Left ventricle myocardium inferior (tissue), 1 donor: ENCODE measurements around the gene POLDIP2. TPM values are rescaled to one million over a fixed set of nuclear protein-coding genes. Genes with fewer than 3 reads are reported as not detected.

Experiments
- DNase-seq: peaks from one replicate; pipeline ENCODE4 v3.0.0-alpha.2; 2020
- H3K27ac ChIP-seq: fragments of 200-600 bp; replicated peaks from 2 replicates; pipeline ENCODE4 v1.8.0; 2021
- H3K27me3 ChIP-seq: fragments of 200-600 bp; 2 replicates; pipeline ENCODE4 v1.8.0; 2021; ENCODE audit warnings: low read depth
- H3K36me3 ChIP-seq: fragments of 200-600 bp; 2 replicates; pipeline ENCODE4 v1.8.0; 2021
- H3K4me1 ChIP-seq: fragments of 200-600 bp; 2 replicates; pipeline ENCODE4 v1.8.0; 2021
- H3K4me3 ChIP-seq: fragments of 200-600 bp; 2 replicates; pipeline ENCODE4 v1.8.0; 2021; ENCODE audit warnings: mild to moderate bottlenecking, moderate library complexity
- H3K9me3 ChIP-seq: fragments of 200-600 bp; replicated peaks from 2 replicates; pipeline ENCODE4 v1.8.0; 2021
- intact Hi-C: fragments of 100-400 bp; cut with micrococcal nuclease; formaldehyde crosslinking; loops from one replicate; pipeline ENCODE4 v1.11.0; 2022
- total RNA-seq: library from RNA; stranded (reverse); fragmentation: NEBNext Ultra II Directional; extraction: Animal tissue kit (Norgen Biotek cat#: 25700); gene quantifications from one replicate; pipeline ENCODE4 v1.2.1, GENCODE V29; 2021
- TF ChIP-seq, protein P1 (sequence below): fragments of 200-600 bp; IDR thresholded peaks from 2 replicates; pipeline ENCODE4 v1.8.0; 2021; ENCODE audit warnings: antibody characterized with exemption, mild to moderate bottlenecking, borderline replicate concordance
- donor health status: DM: no; HTN: yes; CAD: no; lungs with severe emphysema.

The POLDIP2 gene
- total RNA-seq, 1 donor from 2014 or later: 154 TPM

DNA sequence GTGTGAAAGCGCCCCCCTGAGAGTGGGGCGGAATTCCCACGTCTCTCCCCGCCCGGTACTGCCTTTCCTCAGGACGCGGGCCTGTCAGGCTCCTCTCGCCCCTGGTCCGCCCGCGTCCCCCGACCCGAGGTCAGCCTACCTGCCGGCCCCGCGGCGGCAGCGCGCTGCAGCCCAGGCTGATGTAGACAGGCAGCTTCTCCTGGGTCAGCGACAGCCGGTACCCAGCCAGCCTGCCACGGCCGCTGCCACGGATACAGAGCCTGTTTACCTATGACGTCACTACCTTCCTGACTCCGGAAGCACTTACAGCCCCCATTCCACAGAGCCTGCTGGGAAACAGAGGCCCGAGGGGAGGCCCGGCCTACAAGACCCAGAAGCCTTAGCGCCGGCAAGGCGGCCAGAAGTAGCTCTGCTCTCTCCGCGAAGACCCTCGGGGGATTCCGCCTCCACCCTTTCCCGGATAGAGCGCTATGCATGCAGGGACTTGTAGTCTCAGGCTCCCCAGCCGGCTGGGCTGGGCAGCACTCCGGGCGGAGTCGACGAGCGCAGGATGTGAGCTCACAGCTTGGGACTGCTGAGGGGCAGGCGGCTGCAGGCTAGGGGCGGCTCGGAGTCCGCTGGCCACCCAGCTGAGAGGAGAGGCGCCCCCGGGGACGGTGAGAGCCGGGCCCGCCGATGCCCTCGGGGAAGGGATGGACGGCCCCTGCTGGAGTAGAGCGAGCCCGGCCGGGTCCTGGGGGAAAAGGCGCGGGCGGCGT lies 21.9 kb downstream of the POLDIP2 start, which contains the start of the genes IFT20 and TNFAIP1:
Gene IFT20, minus strand, starts transcription at position 272 of the 758 bp plus-strand sequence. CDS start 3,487 bp downstream, outside the sequence.
Gene TNFAIP1, plus strand, starts transcription at position 561 of the 758 bp plus-strand sequence. CDS start 3,761 bp downstream, outside the sequence.
- no peaks in the 10 kb centered on the region for H3K9me3 ChIP-seq
- no peaks in the 10 kb centered on the region for H3K27me3 ChIP-seq
- intact Hi-C loops: no loop called here
- peaks cover 32% of the 10 kb centered on the region for H3K36me3 ChIP-seq
- peaks cover 71% of the 10 kb centered on the region for H3K4me1 ChIP-seq
- peak; percentile 99 for DNase-seq
- TF ChIP-seq, protein P1, sequence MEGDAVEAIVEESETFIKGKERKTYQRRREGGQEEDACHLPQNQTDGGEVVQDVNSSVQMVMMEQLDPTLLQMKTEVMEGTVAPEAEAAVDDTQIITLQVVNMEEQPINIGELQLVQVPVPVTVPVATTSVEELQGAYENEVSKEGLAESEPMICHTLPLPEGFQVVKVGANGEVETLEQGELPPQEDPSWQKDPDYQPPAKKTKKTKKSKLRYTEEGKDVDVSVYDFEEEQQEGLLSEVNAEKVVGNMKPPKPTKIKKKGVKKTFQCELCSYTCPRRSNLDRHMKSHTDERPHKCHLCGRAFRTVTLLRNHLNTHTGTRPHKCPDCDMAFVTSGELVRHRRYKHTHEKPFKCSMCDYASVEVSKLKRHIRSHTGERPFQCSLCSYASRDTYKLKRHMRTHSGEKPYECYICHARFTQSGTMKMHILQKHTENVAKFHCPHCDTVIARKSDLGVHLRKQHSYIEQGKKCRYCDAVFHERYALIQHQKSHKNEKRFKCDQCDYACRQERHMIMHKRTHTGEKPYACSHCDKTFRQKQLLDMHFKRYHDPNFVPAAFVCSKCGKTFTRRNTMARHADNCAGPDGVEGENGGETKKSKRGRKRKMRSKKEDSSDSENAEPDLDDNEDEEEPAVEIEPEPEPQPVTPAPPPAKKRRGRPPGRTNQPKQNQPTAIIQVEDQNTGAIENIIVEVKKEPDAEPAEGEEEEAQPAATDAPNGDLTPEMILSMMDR: no peak
- H3K4me3 ChIP-seq: peak within 1 kb of the TSS; percentile 90
- H3K27ac ChIP-seq: peak within 1 kb of the TSS; percentile 98

DNA sequence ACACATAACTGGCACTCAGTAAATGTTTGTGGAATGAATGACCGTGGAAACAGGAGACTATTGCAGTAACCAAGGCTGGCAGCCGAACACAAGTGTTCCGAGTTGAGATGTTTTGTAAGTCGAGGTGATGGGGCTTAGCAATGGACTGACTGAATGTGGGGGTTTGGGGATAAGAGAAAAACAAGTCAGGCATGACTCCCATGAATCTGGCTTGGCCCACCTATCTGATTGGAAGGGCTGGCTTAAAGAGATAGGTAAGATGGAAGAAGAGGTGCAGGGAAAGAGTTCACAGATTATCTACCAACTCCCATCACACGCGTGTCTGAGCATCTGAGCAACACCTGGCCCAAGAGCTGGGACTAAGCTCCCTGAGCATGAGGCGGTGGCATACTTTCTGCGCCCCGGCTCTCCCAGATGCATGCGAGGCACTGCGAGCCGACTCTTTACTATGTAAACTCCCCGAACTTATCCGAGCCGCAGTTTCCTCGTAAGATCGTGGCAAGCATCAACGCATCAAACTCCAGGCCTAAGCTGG lies 22.6 kb downstream of the POLDIP2 start:
- peak overlapping the region; percentile 90 for H3K4me3 ChIP-seq
- H3K27me3 ChIP-seq: no peaks in the 10 kb centered on the region
- H3K27ac ChIP-seq: peak overlapping the region; percentile 98
- no peak for DNase-seq
- H3K4me1 ChIP-seq: peaks cover 65% of the 10 kb centered on the region
- TF ChIP-seq, protein P1: no peak
- no peaks in the 10 kb centered on the region for H3K9me3 ChIP-seq
- intact Hi-C loops: no loop called here
- H3K36me3 ChIP-seq: peaks cover 31% of the 10 kb centered on the region

DNA sequence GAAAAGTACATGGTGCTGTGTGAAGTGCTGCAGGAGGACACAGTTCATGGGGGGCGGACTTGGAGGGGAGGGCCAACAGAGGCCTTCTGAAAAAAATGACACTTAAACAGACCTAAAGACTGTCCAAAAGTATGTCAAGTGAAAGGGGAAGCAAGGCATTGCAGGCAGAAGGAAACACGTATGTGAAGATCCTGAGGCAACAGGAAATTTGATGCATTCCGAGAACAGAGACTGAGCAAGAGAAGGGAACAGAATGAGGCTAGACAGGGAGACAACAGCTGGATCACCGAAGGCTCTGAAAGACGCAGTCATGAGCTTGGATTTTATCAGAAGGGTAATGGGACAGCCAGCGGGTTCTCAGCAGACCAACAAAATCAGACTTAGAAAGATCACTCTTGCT lies 23.2 kb downstream of the POLDIP2 start:
- peaks cover 31% of the 10 kb centered on the region for H3K36me3 ChIP-seq
- H3K9me3 ChIP-seq: no peaks in the 10 kb centered on the region
- intact Hi-C loops: no loop called here
- H3K27ac ChIP-seq: peak overlapping the region; percentile 98
- peak overlapping the region; percentile 90 for H3K4me3 ChIP-seq
- peaks cover 59% of the 10 kb centered on the region for H3K4me1 ChIP-seq
- H3K27me3 ChIP-seq: no peaks in the 10 kb centered on the region
- TF ChIP-seq, protein P1: no peak
- DNase-seq: no peak

DNA sequence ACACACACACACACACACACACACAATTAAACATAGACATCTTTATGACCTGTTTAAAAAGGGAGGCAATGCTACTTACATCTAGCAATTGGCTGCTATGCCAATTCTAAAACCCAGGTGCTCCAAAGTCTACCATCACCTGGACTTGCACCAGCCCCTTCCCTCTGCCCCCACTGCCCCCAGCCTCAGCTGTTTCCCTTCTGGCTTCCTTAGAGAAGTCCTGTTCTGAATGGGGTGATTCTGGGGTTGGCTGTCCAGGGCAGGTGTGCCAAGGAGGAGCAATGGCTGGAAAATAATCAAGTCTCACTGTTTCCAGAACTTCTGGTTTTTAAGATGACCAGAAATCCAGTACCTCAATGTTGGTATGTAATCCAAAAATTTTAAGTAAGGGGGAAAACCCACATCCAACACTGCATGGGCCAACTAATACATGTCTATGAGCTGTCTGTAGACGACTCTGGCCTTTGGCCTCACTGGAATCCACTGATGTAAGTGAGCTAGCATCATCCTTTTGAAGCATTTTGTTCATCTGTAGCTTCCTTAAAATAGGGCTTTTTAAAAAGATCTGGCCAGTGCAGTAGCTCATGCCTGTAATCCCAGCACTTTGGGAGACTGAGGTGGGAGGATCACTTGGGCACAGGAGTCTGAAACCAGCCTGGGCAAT lies 24.1 kb downstream of the POLDIP2 start:
- intact Hi-C loops: no loop called here
- H3K27me3 ChIP-seq: no peaks in the 10 kb centered on the region

DNA sequence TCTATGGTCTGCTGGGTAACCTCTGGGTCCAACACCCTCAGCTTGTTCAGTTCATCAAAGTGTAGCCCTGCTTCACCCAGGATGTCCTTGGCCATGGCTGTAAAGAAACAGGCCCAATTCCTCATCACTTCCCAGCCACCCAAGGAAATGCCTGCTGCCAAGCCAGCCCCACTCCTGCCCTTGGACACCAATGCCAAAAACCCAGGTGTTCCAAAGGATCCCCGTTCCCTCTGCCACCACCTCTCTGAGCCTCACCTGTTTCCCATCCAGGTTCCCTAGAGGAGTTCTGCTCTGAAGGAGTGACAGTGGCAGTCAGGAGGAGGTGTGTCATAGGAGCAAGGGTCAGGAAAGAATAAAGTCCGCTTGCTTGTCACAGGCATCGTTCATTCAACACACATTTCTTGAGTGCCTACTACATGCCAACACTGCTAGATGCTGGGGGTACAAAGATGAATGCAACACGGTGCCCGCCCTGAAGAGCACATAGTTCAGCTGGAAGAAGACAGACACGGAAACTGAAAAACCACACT lies 25.4 kb downstream of the POLDIP2 start:
- Histone ChIP-seq H3K4me1 (peaks cover 37% of the 10 kb centered on the region), H3K27ac (no peak overlapping the region), H3K36me3 (peaks cover 46% of the 10 kb centered on the region), H3K9me3 (no peaks in the 10 kb centered on the region), H3K27me3 (no peaks in the 10 kb centered on the region), H3K4me3 (no peak overlapping the region)
- intact Hi-C loops: no loop called here
- DNase-seq: no peak
- TF ChIP-seq, protein P1: no peak

More for the DNA sequence above, 24.1 kb downstream of the POLDIP2 start:
- no peaks in the 10 kb centered on the region for H3K9me3 ChIP-seq
- TF ChIP-seq, protein P1: no peak
- peaks cover 49% of the 10 kb centered on the region for H3K4me1 ChIP-seq
- DNase-seq: no peak
- peaks cover 41% of the 10 kb centered on the region for H3K36me3 ChIP-seq
- H3K4me3 ChIP-seq: no peak overlapping the region
- H3K27ac ChIP-seq: no peak overlapping the region
